HepG2 (cell line): ENCODE results near the gene KCNMA1. TPM values are rescaled to one million over a fixed set of nuclear protein-coding genes. Genes with fewer than 3 reads are reported as not detected.

ENCODE experiments used
- ATAC-seq: fragments of 200-7000 bp; cut with Tn5 transposase; 3 replicates; pipeline ENCODE4 v1.9.1; 2020; ENCODE audit warnings: mild to moderate bottlenecking, moderate library complexity
- BruUV-seq: library from RNA; stranded (reverse); fragments of 400-500 nt; replicated peaks from 2 replicates; lab custom pipeline; 2021; lab: Mats Ljungman, UMichigan
- CTCF ChIA-PET: fragments of 300-600 bp; formaldehyde crosslinking; extraction: SDS; loops from one replicate; lab custom pipeline; 2021; ENCODE audit warnings: low total read pairs, inconsistent platforms, low intra/inter-chr PET ratio; lab: Yijun Ruan, JAX
- POLR2A ChIA-PET: fragments of 350-600 bp; sonication (Branson Sonifier 250); formaldehyde crosslinking; loops from one replicate; lab custom pipeline; 2020; ENCODE audit warnings: antibody characterized with exemption, inconsistent platforms; lab: Yijun Ruan, JAX
- DNase-seq: peaks from one replicate; pipeline ENCODE4 v3.0.0-alpha.2; 2015; ENCODE audit warnings: low spot score
- FAIRE-seq: peaks from 3 replicates; lab custom pipeline; 2011; peaks lifted over from hg19 to GRCh38; lab: Jason Lieb, UNC
- H2AFZ ChIP-seq: one replicate; pipeline ENCODE4 v1.6.1; 2011; ENCODE audit warnings: low read length, inconsistent platforms
- H3K27ac ChIP-seq: fragments of 300-600 bp; 3 replicates; pipeline ENCODE4 v1.8.0; 2011; ENCODE audit warnings: mixed run types, mild to moderate bottlenecking, mixed read lengths, low read length, inconsistent platforms; ENCODE audit not compliant: insufficient read depth; ENCODE audit errors: extremely low read length
- H3K27me3 ChIP-seq, 2 experiments: fragments of 200-600 bp in 1 of 2; 2 replicates in 1 of 2; 3 replicates in 1 of 2; pipeline versions ENCODE4 v1.6.0 to v1.8.0; 2011; ENCODE audit warnings: low read length in 2 of 2, mild to moderate bottlenecking in 2 of 2, moderate library complexity in 2 of 2, inconsistent platforms in 1 of 2; ENCODE audit not compliant: insufficient read depth in 2 of 2, control insufficient read depth in 1 of 2
- H3K36me3 ChIP-seq, 2 experiments: fragments of 200-600 bp in 1 of 2; replicated peaks in 1 of 2; 2 replicates in 1 of 2; 3 replicates in 1 of 2; pipeline versions ENCODE4 v1.5.1 to v1.8.0; 2011; ENCODE audit warnings: low read length in 2 of 2, inconsistent platforms in 1 of 2; ENCODE audit not compliant: insufficient read depth in 2 of 2, control insufficient read depth in 1 of 2
- H3K4me1 ChIP-seq: 2 replicates; pipeline ENCODE4 v1.5.1; 2012; ENCODE audit warnings: low read length, inconsistent platforms; ENCODE audit not compliant: insufficient read depth
- H3K4me2 ChIP-seq: 2 replicates; pipeline ENCODE4 v1.6.0; 2011; ENCODE audit warnings: low read depth, low read length, inconsistent platforms
- H3K4me3 ChIP-seq, 3 experiments: fragments of 200-600 bp in 1 of 3; sonication (generic), shearing (Covaris generic) in 1 of 3; replicated peaks in 1 of 3; 2 replicates each; pipeline ENCODE4 v1.5.1; 2011 to 2016; ENCODE audit warnings: low read length in 3 of 3, inconsistent platforms in 2 of 3, low read depth in 2 of 3, mild to moderate bottlenecking in 2 of 3, control low read depth in 1 of 3, mixed read lengths in 1 of 3; ENCODE audit not compliant: insufficient read depth in 1 of 3
- H3K79me2 ChIP-seq: one replicate; pipeline ENCODE4 v1.6.1; 2011; ENCODE audit warnings: low read length, inconsistent platforms; ENCODE audit not compliant: insufficient read depth
- H3K9ac ChIP-seq: 2 replicates; pipeline ENCODE4 v1.6.0; 2011; ENCODE audit warnings: mild to moderate bottlenecking, low read depth, low read length, inconsistent platforms; ENCODE audit not compliant: insufficient read depth
- H3K9me3 ChIP-seq: 2 replicates; pipeline ENCODE4 v1.5.1; 2012; ENCODE audit warnings: mild to moderate bottlenecking, low read length
- H4K20me1 ChIP-seq: 2 replicates; pipeline ENCODE4 v1.6.0; 2011; ENCODE audit warnings: inconsistent platforms, mild to moderate bottlenecking, low read length, moderate library complexity; ENCODE audit not compliant: insufficient read depth
- AFF4 ChIP-seq: sonication (generic); formaldehyde crosslinking; IDR thresholded peaks from 2 replicates; pipeline ENCODE4 v1.4.0; 2020; ENCODE audit warnings: missing genetic modification reagents
- CHD2 ChIP-seq: IDR thresholded peaks from 2 replicates; pipeline ENCODE4 v1.6.1; 2011; ENCODE audit warnings: low read depth, low read length, improper control_type of control experiment
- E2F1 ChIP-seq: sonication (generic); formaldehyde crosslinking; IDR thresholded peaks from 2 replicates; pipeline ENCODE4 v1.5.0; 2020; ENCODE audit warnings: missing genetic modification reagents
- GZF1 ChIP-seq: sonication (generic); formaldehyde crosslinking; IDR thresholded peaks from 2 replicates; pipeline ENCODE4 v1.5.1; 2020; ENCODE audit warnings: mild to moderate bottlenecking, missing genetic modification reagents
- ISX ChIP-seq: sonication (generic); formaldehyde crosslinking; conservative IDR thresholded peaks from 2 replicates; pipeline ENCODE4 v1.5.0; 2020; ENCODE audit warnings: missing genetic modification reagents
- MIER2 ChIP-seq: IDR thresholded peaks from 2 replicates; pipeline ENCODE4 v1.6.1; 2016; ENCODE audit warnings: missing biosample characterization, missing genetic modification reagents
- NBN ChIP-seq: fragments of 450-650 bp; conservative IDR thresholded peaks from 2 replicates; pipeline ENCODE4 v1.6.1; 2017
- NFE2L2 ChIP-seq: fragments of 150-350 bp; IDR thresholded peaks from 2 replicates; pipeline ENCODE4 v1.6.1; 2014; ENCODE audit warnings: low read length
- ZNF232 ChIP-seq: sonication (generic); formaldehyde crosslinking; IDR thresholded peaks from 2 replicates; pipeline ENCODE4 v1.4.0; 2020; ENCODE audit warnings: missing genetic modification reagents, borderline replicate concordance
- ZNF605 ChIP-seq: sonication (generic); formaldehyde crosslinking; IDR thresholded peaks from 2 replicates; pipeline ENCODE4 v1.8.0; 2022; ENCODE audit warnings: mild to moderate bottlenecking, missing genetic modification reagents
- ZNF747 ChIP-seq: sonication (generic); formaldehyde crosslinking; IDR thresholded peaks from 2 replicates; pipeline ENCODE4 v1.8.1; 2023; ENCODE audit warnings: missing genetic modification reagents, mild to moderate bottlenecking, borderline replicate concordance
- WGBS: methylation state at CpG from one replicate; pipeline ENCODE4 v1.1.6; 2017; ENCODE audit warnings: low lambda C conversion rate; 5-methylcytosine and 5-hydroxymethylcytosine counted together
- in situ Hi-C: cut with HindIII; loops from 2 replicates; pipeline ENCODE4 v1.10.0; 2017; ENCODE audit warnings: low pct_unique_long_range_greater_than_20kb; ENCODE audit not compliant: extremely low pct_ligation_motif_present
- intact Hi-C: fragments of 100-400 bp; cut with micrococcal nuclease; formaldehyde crosslinking; loops from one replicate; pipeline ENCODE4 v1.10.0; 2022; ENCODE audit not compliant: unreplicated experiment
- polyA plus RNA-seq, 8 experiments: library from polyadenylated mRNA; depleted of rRNA in 3 of 8; stranded (reverse) in 7 of 8; unstranded in 1 of 8; fragments of >200 nt; fragmentation: Illumina TruSeq in 4 of 8; extraction: Trizol in 4 of 8; gene quantifications; 2 replicates each; pipeline versions ENCODE4 v1.2.1 to v1.2.3, GENCODE V29; 2011 to 2016; ENCODE audit warnings: low read depth in 4 of 8, missing spikeins in 1 of 8, mixed read lengths in 1 of 8; ENCODE audit not compliant: insufficient read depth in 1 of 8
- total RNA-seq, 5 experiments: library from RNA; depleted of rRNA; stranded (reverse); fragments of >200 nt; fragmentation: Illumina TruSeq; extraction: Trizol; gene quantifications; 2 replicates each; pipeline ENCODE4 v1.2.3, GENCODE V29; 2016; ENCODE audit warnings: low read depth in 1 of 5
- TF ChIP-seq, protein P1 (sequence below): sonication (generic); formaldehyde crosslinking; IDR thresholded peaks from 2 replicates; pipeline ENCODE4 v1.5.0; 2020; ENCODE audit warnings: mild to moderate bottlenecking, missing genetic modification reagents
- TF ChIP-seq, protein P2 (sequence below), 2 experiments: IDR thresholded peaks; 2 replicates each; pipeline ENCODE4 v1.6.1; 2011 to 2012; ENCODE audit warnings: low read length in 2 of 2, borderline replicate concordance in 1 of 2, low read depth in 1 of 2, mild to moderate bottlenecking in 1 of 2, moderate library complexity in 1 of 2
- TF ChIP-seq, protein P3 (sequence below): sonication (generic); formaldehyde crosslinking; IDR thresholded peaks from 2 replicates; pipeline ENCODE4 v1.5.0; 2020; ENCODE audit warnings: missing genetic modification reagents, mild to moderate bottlenecking, borderline replicate concordance

KCNMA1 gene
- total and polyA plus RNA-seq, 2 of the 13 experiments (the other 11 are each of a cell fraction or from before 2014, with no cell fraction given) = 0.02 TPM; not detected in 1

- POLR2A ChIA-PET = no interaction called here
- in situ Hi-C loops = no loop called here
- Histone ChIP-seq H3K27me3 (peaks cover 0 to 14% of the 10 kb centered on the region in 2 experiments; a peak in 3 of 5 replicates), H3K9ac (no peak overlapping the region), H4K20me1 (no peaks in the 10 kb centered on the region), H2AFZ (no peak overlapping the region), H3K27ac (no peak overlapping the region), H3K4me3 (no peak overlapping the region), H3K36me3 (no peaks in the 10 kb centered on the region), H3K4me2 (no peak overlapping the region), H3K79me2 (no peaks in the 10 kb centered on the region), H3K9me3 (no peaks in the 10 kb centered on the region), H3K4me1 (no peaks in the 10 kb centered on the region)
- FAIRE-seq (no peak), DNase-seq (no peak), ATAC-seq (no peak)
- intact Hi-C loops = no loop called here
- 84% methylated on average over 1 of the region's 1 CpG for WGBS
- no TSS peak for BruUV-seq
- CTCF ChIA-PET = no interaction called here
- TF ChIP-seq, protein P1, sequence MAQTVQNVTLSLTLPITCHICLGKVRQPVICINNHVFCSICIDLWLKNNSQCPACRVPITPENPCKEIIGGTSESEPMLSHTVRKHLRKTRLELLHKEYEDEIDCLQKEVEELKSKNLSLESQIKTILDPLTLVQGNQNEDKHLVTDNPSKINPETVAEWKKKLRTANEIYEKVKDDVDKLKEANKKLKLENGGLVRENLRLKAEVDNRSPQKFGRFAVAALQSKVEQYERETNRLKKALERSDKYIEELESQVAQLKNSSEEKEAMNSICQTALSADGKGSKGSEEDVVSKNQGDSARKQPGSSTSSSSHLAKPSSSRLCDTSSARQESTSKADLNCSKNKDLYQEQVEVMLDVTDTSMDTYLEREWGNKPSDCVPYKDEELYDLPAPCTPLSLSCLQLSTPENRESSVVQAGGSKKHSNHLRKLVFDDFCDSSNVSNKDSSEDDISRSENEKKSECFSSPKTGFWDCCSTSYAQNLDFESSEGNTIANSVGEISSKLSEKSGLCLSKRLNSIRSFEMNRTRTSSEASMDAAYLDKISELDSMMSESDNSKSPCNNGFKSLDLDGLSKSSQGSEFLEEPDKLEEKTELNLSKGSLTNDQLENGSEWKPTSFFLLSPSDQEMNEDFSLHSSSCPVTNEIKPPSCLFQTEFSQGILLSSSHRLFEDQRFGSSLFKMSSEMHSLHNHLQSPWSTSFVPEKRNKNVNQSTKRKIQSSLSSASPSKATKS (CRISPR knock-in tag) = no peak
- TF ChIP-seq GZF1 (CRISPR knock-in tag) = no peak
- no peak for TF ChIP-seq ZNF605 (CRISPR knock-in tag)
- TF ChIP-seq, protein P2, sequence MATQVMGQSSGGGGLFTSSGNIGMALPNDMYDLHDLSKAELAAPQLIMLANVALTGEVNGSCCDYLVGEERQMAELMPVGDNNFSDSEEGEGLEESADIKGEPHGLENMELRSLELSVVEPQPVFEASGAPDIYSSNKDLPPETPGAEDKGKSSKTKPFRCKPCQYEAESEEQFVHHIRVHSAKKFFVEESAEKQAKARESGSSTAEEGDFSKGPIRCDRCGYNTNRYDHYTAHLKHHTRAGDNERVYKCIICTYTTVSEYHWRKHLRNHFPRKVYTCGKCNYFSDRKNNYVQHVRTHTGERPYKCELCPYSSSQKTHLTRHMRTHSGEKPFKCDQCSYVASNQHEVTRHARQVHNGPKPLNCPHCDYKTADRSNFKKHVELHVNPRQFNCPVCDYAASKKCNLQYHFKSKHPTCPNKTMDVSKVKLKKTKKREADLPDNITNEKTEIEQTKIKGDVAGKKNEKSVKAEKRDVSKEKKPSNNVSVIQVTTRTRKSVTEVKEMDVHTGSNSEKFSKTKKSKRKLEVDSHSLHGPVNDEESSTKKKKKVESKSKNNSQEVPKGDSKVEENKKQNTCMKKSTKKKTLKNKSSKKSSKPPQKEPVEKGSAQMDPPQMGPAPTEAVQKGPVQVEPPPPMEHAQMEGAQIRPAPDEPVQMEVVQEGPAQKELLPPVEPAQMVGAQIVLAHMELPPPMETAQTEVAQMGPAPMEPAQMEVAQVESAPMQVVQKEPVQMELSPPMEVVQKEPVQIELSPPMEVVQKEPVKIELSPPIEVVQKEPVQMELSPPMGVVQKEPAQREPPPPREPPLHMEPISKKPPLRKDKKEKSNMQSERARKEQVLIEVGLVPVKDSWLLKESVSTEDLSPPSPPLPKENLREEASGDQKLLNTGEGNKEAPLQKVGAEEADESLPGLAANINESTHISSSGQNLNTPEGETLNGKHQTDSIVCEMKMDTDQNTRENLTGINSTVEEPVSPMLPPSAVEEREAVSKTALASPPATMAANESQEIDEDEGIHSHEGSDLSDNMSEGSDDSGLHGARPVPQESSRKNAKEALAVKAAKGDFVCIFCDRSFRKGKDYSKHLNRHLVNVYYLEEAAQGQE (IDR thresholded peaks at IDR 0.05; ENCODE audit: borderline replicate concordance in 1 of 2, low read depth in 1 of 2, low read length in 2 of 2) = no peak
- no peak for TF ChIP-seq E2F1
- TF ChIP-seq, protein P3, sequence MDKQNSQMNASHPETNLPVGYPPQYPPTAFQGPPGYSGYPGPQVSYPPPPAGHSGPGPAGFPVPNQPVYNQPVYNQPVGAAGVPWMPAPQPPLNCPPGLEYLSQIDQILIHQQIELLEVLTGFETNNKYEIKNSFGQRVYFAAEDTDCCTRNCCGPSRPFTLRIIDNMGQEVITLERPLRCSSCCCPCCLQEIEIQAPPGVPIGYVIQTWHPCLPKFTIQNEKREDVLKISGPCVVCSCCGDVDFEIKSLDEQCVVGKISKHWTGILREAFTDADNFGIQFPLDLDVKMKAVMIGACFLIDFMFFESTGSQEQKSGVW (CRISPR knock-in tag) = no peak
- no peak for TF ChIP-seq CHD2
- TF ChIP-seq AFF4 (CRISPR knock-in tag) = no peak
- no peak for TF ChIP-seq ZNF232 (CRISPR knock-in tag)
- no peak for TF ChIP-seq ISX (CRISPR knock-in tag)
- no peak for TF ChIP-seq MIER2
- no peak for TF ChIP-seq NBN
- TF ChIP-seq NFE2L2 = no peak
- no peak for TF ChIP-seq ZNF747 (CRISPR knock-in tag)
Measured at GRCh38 chr10:77512219-77512578, 125.4 kb downstream of the KCNMA1 start.
